Measurements from ENCODE around the gene MYH6.

The MYH6 gene

GRCh38 chr14:23434488-23435222 is 26.6 kb upstream of the MYH6 start:
- Histone ChIP-seq H3K4ac (ENCODE audit: low read depth in 1 of 2, low read length in 2 of 2) (no peak overlapping the region), H3K23ac (ENCODE audit: low read length in 2 of 2) (no peak overlapping the region)

GRCh38 chr14:23433457-23433856 is 25.4 kb upstream of the MYH6 start:
- Histone ChIP-seq H3K9ac (ENCODE audit: low read length) (no peak overlapping the region), H2AFZ (ENCODE audit: low read depth, low read length) (no peak overlapping the region), H2BK5ac (ENCODE audit: low read depth, low read length, poor library complexity, severe bottlenecking) (no peak overlapping the region), H3K4ac (ENCODE audit: low read depth in 1 of 2, low read length in 2 of 2) (no peak overlapping the region), H2BK120ac (ENCODE audit: low read depth, low read length) (no peak overlapping the region), H3K27me3 (ENCODE audit: control insufficient read depth in 1 of 2, insufficient read depth in 1 of 2, low read length in 2 of 2) (peaks cover 56 to 81% of the 10 kb centered on the region in 2 experiments), H3K79me1 (replicated peaks; ENCODE audit: low read length, poor library complexity, severe bottlenecking) (no peaks in the 10 kb centered on the region), H3K9me3 (ENCODE audit: control insufficient read depth, low read length) (no peaks in the 10 kb centered on the region), H2AK5ac (ENCODE audit: low read length, severe bottlenecking) (no peak overlapping the region), H3K4me2 (ENCODE audit: low read length, poor library complexity, severe bottlenecking) (no peak overlapping the region), H4K91ac (ENCODE audit: low read length) (no peak overlapping the region), H2BK12ac (ENCODE audit: low read length in 2 of 2) (no peak overlapping the region), H3K4me1 (ENCODE audit: control insufficient read depth, insufficient read depth, low read depth, low read length) (peaks cover 4% of the 10 kb centered on the region), H3K23ac (ENCODE audit: low read length in 2 of 2) (no peak overlapping the region), H3K4me3 (ENCODE audit: insufficient read depth in 1 of 2, low read depth in 1 of 2, low read length in 2 of 2) (no peak overlapping the region), H3K14ac (ENCODE audit: low read length in 2 of 2) (no peak overlapping the region), H3K36me3 (ENCODE audit: control insufficient read depth in 1 of 2, insufficient read depth in 2 of 2, low read depth in 1 of 2, low read length in 2 of 2) (no peaks in the 10 kb centered on the region), H3K27ac (ENCODE audit: low read length, poor library complexity, severe bottlenecking) (no peak overlapping the region), H4K8ac (ENCODE audit: low read length) (no peak overlapping the region), H2BK15ac (ENCODE audit: low read depth, poor library complexity, severe bottlenecking) (no peak overlapping the region), H3K18ac (ENCODE audit: low read depth in 1 of 2, low read length in 2 of 2) (no peak overlapping the region)
- 75% methylated on average over 10 of the region's 10 CpGs for WGBS
- no peak for DNase-seq

More at GRCh38 chr14:23434488-23435222, 26.6 kb upstream of the MYH6 start:
- H3K4me2 ChIP-seq (ENCODE audit: low read length, poor library complexity, severe bottlenecking): no peak overlapping the region
- H4K91ac ChIP-seq (ENCODE audit: low read length): no peak overlapping the region
- H3K9ac ChIP-seq (ENCODE audit: low read length): no peak overlapping the region
- H3K36me3 ChIP-seq (ENCODE audit: control insufficient read depth in 1 of 2, insufficient read depth in 2 of 2, low read depth in 1 of 2, low read length in 2 of 2): no peaks in the 10 kb centered on the region
- no peak overlapping the region for H3K27ac ChIP-seq (ENCODE audit: low read length, poor library complexity, severe bottlenecking)
- no peaks in the 10 kb centered on the region for H3K79me1 ChIP-seq (replicated peaks; ENCODE audit: low read length, poor library complexity, severe bottlenecking)
- H3K27me3 ChIP-seq (ENCODE audit: control insufficient read depth in 1 of 2, insufficient read depth in 1 of 2, low read length in 2 of 2): peaks cover 55 to 75% of the 10 kb centered on the region in 2 experiments
- no peak overlapping the region for H2AFZ ChIP-seq (ENCODE audit: low read depth, low read length)
- H2AK5ac ChIP-seq (ENCODE audit: low read length, severe bottlenecking): no peak overlapping the region
- no peak overlapping the region for H2BK120ac ChIP-seq (ENCODE audit: low read depth, low read length)
- WGBS: 78% methylated on average over 8 of the region's 8 CpGs
- H2BK5ac ChIP-seq (ENCODE audit: low read depth, low read length, poor library complexity, severe bottlenecking): no peak overlapping the region
- peaks cover 4% of the 10 kb centered on the region for H3K4me1 ChIP-seq (ENCODE audit: control insufficient read depth, insufficient read depth, low read depth, low read length)
- H3K4me3 ChIP-seq (ENCODE audit: insufficient read depth in 1 of 2, low read depth in 1 of 2, low read length in 2 of 2): no peak overlapping the region
- no peak overlapping the region for H2BK15ac ChIP-seq (ENCODE audit: low read depth, poor library complexity, severe bottlenecking)
- H3K14ac ChIP-seq (ENCODE audit: low read length in 2 of 2): no peak overlapping the region
- H2BK12ac ChIP-seq (ENCODE audit: low read length in 2 of 2): no peak overlapping the region
- H4K8ac ChIP-seq (ENCODE audit: low read length): no peak overlapping the region
- no peaks in the 10 kb centered on the region for H3K9me3 ChIP-seq (ENCODE audit: control insufficient read depth, low read length)
- no peak for DNase-seq
- no peak overlapping the region for H3K18ac ChIP-seq (ENCODE audit: low read depth in 1 of 2, low read length in 2 of 2)

GRCh38 chr14:23432946-23433345 is 24.9 kb upstream of the MYH6 start:
- H3K4me3 ChIP-seq (ENCODE audit: insufficient read depth in 1 of 2, low read depth in 1 of 2, low read length in 2 of 2): no peak overlapping the region
- H2BK12ac ChIP-seq (ENCODE audit: low read length in 2 of 2): no peak overlapping the region
- no peak overlapping the region for H2BK120ac ChIP-seq (ENCODE audit: low read depth, low read length)
- H2AK5ac ChIP-seq (ENCODE audit: low read length, severe bottlenecking): no peak overlapping the region
- no peak overlapping the region for H3K14ac ChIP-seq (ENCODE audit: low read length in 2 of 2)
- no peak overlapping the region for H2AFZ ChIP-seq (ENCODE audit: low read depth, low read length)
- H2BK15ac ChIP-seq (ENCODE audit: low read depth, poor library complexity, severe bottlenecking): no peak overlapping the region
- H3K18ac ChIP-seq (ENCODE audit: low read depth in 1 of 2, low read length in 2 of 2): no peak overlapping the region
- H3K4me2 ChIP-seq (ENCODE audit: low read length, poor library complexity, severe bottlenecking): no peak overlapping the region
- H3K23ac ChIP-seq (ENCODE audit: low read length in 2 of 2): no peak overlapping the region
- no peak overlapping the region for H3K9ac ChIP-seq (ENCODE audit: low read length)
- 83% methylated on average over 8 of the region's 10 CpGs for WGBS
- H4K8ac ChIP-seq (ENCODE audit: low read length): no peak overlapping the region
- no peaks in the 10 kb centered on the region for H3K9me3 ChIP-seq (ENCODE audit: control insufficient read depth, low read length)
- H3K27ac ChIP-seq (ENCODE audit: low read length, poor library complexity, severe bottlenecking): no peak overlapping the region
- peaks cover 61 to 84% of the 10 kb centered on the region in 2 experiments for H3K27me3 ChIP-seq (ENCODE audit: control insufficient read depth in 1 of 2, insufficient read depth in 1 of 2, low read length in 2 of 2)
- DNase-seq: no peak
- H4K91ac ChIP-seq (ENCODE audit: low read length): no peak overlapping the region
- no peak overlapping the region for H3K4ac ChIP-seq (ENCODE audit: low read depth in 1 of 2, low read length in 2 of 2)
- no peaks in the 10 kb centered on the region for H3K36me3 ChIP-seq (ENCODE audit: control insufficient read depth in 1 of 2, insufficient read depth in 2 of 2, low read depth in 1 of 2, low read length in 2 of 2)
- H3K4me1 ChIP-seq (ENCODE audit: control insufficient read depth, insufficient read depth, low read depth, low read length): peaks cover 4% of the 10 kb centered on the region
- no peak overlapping the region for H2BK5ac ChIP-seq (ENCODE audit: low read depth, low read length, poor library complexity, severe bottlenecking)
- no peaks in the 10 kb centered on the region for H3K79me1 ChIP-seq (replicated peaks; ENCODE audit: low read length, poor library complexity, severe bottlenecking)

GRCh38 chr14:23432102-23432925 is 24.2 kb upstream of the MYH6 start:
- no peak overlapping the region for H3K18ac ChIP-seq (ENCODE audit: low read depth in 1 of 2, low read length in 2 of 2)
- 75% methylated on average over 16 of the region's 17 CpGs for whole genome bisulfite sequencing
- peaks cover 3% of the 10 kb centered on the region for H3K9me3 ChIP-seq (ENCODE audit: control insufficient read depth, low read length)
- H2BK120ac ChIP-seq (ENCODE audit: low read depth, low read length): no peak overlapping the region
- H3K27me3 ChIP-seq (ENCODE audit: control insufficient read depth in 1 of 2, insufficient read depth in 1 of 2, low read length in 2 of 2): peaks cover 59 to 89% of the 10 kb centered on the region in 2 experiments
- H3K4me3 ChIP-seq (ENCODE audit: insufficient read depth in 1 of 2, low read depth in 1 of 2, low read length in 2 of 2): no peak overlapping the region
- H4K8ac ChIP-seq (ENCODE audit: low read length): no peak overlapping the region
- H3K9ac ChIP-seq (ENCODE audit: low read length): no peak overlapping the region
- no peaks in the 10 kb centered on the region for H3K79me1 ChIP-seq (replicated peaks; ENCODE audit: low read length, poor library complexity, severe bottlenecking)
- no peak overlapping the region for H3K27ac ChIP-seq (ENCODE audit: low read length, poor library complexity, severe bottlenecking)
- peaks cover 4% of the 10 kb centered on the region for H3K4me1 ChIP-seq (ENCODE audit: control insufficient read depth, insufficient read depth, low read depth, low read length)
- no peak overlapping the region for H3K14ac ChIP-seq (ENCODE audit: low read length in 2 of 2)
- no peak overlapping the region for H4K91ac ChIP-seq (ENCODE audit: low read length)
- no peak overlapping the region for H3K4me2 ChIP-seq (ENCODE audit: low read length, poor library complexity, severe bottlenecking)
- no peak overlapping the region for H2BK12ac ChIP-seq (ENCODE audit: low read length in 2 of 2)
- no peak for DNase-seq
- no peak overlapping the region for H3K4ac ChIP-seq (ENCODE audit: low read depth in 1 of 2, low read length in 2 of 2)
- H2BK5ac ChIP-seq (ENCODE audit: low read depth, low read length, poor library complexity, severe bottlenecking): no peak overlapping the region
- H2AFZ ChIP-seq (ENCODE audit: low read depth, low read length): no peak overlapping the region
- H3K23ac ChIP-seq (ENCODE audit: low read length in 2 of 2): no peak overlapping the region
- no peaks in the 10 kb centered on the region for H3K36me3 ChIP-seq (ENCODE audit: control insufficient read depth in 1 of 2, insufficient read depth in 2 of 2, low read depth in 1 of 2, low read length in 2 of 2)
- no peak overlapping the region for H2BK15ac ChIP-seq (ENCODE audit: low read depth, poor library complexity, severe bottlenecking)
- no peak overlapping the region for H2AK5ac ChIP-seq (ENCODE audit: low read length, severe bottlenecking)
